ENCODE results near the gene PAK6. TPM values are rescaled to one million over a fixed set of nuclear protein-coding genes. Genes with fewer than 3 reads are reported as not detected.
A peak's percentile ranks its signal among the peaks of the same experiment; 100 is the strongest.

PAK6 gene
- total RNA-seq, 1 donor from 2014 or later: not detected

DNA sequence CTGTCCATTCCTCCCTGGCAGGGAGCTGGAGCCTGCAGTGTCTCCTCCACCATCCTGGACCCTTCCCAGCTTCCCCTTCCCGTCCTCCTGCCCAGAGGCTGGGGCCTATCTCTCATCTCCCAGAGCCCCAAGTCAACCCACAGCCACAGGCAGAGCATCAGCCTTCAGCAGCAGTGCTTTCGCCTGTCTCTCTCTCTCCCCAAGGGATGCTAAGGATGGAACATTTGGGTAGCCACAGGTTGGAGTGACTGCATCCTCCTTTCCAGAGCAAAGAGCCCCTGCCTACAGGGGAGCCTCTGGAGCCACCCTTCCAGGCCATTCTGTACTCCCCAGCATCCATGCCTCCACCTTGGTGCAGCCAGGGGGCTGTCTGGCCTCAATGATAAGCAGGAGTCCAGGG, 64.7 kb downstream of the PAK6 start:
- peaks cover 8% of the 10 kb centered on the region for H3K36me3 Mint-ChIP-seq (ENCODE audit: unreplicated experiment)
- no peaks in the 10 kb centered on the region for H3K4me1 Mint-ChIP-seq (ENCODE audit: low read depth, unreplicated experiment)
- no peak overlapping the region for H3K27ac Mint-ChIP-seq (ENCODE audit: unreplicated experiment)
- peaks cover 5% of the 10 kb centered on the region for H3K27me3 Mint-ChIP-seq (ENCODE audit: unreplicated experiment)
- no peak overlapping the region for H3K4me3 Mint-ChIP-seq (ENCODE audit: unreplicated experiment)
- peaks cover 1% of the 10 kb centered on the region for H3K9me3 Mint-ChIP-seq (ENCODE audit: unreplicated experiment)
- no peak for DNase-seq
- TF ChIP-seq, protein P1, sequence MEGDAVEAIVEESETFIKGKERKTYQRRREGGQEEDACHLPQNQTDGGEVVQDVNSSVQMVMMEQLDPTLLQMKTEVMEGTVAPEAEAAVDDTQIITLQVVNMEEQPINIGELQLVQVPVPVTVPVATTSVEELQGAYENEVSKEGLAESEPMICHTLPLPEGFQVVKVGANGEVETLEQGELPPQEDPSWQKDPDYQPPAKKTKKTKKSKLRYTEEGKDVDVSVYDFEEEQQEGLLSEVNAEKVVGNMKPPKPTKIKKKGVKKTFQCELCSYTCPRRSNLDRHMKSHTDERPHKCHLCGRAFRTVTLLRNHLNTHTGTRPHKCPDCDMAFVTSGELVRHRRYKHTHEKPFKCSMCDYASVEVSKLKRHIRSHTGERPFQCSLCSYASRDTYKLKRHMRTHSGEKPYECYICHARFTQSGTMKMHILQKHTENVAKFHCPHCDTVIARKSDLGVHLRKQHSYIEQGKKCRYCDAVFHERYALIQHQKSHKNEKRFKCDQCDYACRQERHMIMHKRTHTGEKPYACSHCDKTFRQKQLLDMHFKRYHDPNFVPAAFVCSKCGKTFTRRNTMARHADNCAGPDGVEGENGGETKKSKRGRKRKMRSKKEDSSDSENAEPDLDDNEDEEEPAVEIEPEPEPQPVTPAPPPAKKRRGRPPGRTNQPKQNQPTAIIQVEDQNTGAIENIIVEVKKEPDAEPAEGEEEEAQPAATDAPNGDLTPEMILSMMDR (IDR thresholded peaks at IDR 0.05; ENCODE audit: partially characterized antibody, unreplicated experiment): no peak

DNA sequence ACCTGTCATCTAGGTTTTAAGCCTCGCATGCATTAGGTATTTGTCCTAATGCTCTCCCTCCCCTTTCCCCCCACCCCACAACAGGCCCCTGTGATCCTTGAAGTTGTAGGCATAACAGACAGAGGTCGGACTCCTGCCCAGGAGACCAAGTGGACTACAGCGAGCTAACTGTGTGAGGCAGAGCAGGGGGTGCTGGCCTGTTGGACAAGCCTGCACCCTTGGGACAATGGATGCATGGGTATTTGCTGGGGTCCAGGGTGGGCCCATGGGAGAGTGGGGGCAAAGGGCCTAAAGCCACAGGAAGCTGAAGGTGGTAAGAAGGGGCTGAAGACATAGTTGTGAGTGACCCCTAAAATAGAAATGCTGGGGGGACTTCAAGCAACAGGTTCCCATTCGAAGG, 66.4 kb downstream of the PAK6 start:
- Mint-ChIP-seq H3K36me3 (ENCODE audit: unreplicated experiment) (no peaks in the 10 kb centered on the region), H3K27me3 (ENCODE audit: unreplicated experiment) (peaks cover 8% of the 10 kb centered on the region), H3K4me3 (ENCODE audit: unreplicated experiment) (no peak overlapping the region), H3K27ac (ENCODE audit: unreplicated experiment) (no peak overlapping the region), H3K4me1 (ENCODE audit: low read depth, unreplicated experiment) (no peaks in the 10 kb centered on the region), H3K9me3 (ENCODE audit: unreplicated experiment) (no peaks in the 10 kb centered on the region)
- no peak for DNase-seq
- TF ChIP-seq, protein P1 (IDR thresholded peaks at IDR 0.05; ENCODE audit: partially characterized antibody, unreplicated experiment): no peak

DNA sequence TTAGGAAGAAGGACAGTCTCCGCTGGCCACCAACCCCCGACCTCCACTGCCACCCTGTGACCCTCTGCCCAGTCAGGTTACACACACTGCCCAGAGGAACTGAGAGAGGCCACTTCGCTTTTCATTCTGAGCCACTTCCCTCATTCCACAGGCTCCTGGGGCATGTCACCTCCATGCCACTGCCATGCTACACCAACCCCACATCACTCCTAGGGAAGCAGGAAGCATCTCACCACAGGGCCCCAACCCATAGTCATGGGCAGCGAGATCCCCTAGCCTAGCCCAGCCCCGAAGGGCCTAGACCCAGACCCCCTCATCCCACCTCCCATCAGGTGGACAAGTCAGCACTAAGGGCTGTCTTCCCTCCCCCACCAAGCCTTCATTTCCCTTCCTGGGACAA, 67.5 kb downstream of the PAK6 start:
- TF ChIP-seq, protein P1 (IDR thresholded peaks at IDR 0.05; ENCODE audit: partially characterized antibody, unreplicated experiment): no peak
- Mint-ChIP-seq H3K4me1 (ENCODE audit: low read depth, unreplicated experiment) (no peaks in the 10 kb centered on the region), H3K4me3 (ENCODE audit: unreplicated experiment) (no peak overlapping the region), H3K9me3 (ENCODE audit: unreplicated experiment) (no peaks in the 10 kb centered on the region), H3K36me3 (ENCODE audit: unreplicated experiment) (no peaks in the 10 kb centered on the region), H3K27ac (ENCODE audit: unreplicated experiment) (no peak overlapping the region), H3K27me3 (ENCODE audit: unreplicated experiment) (peaks cover 8% of the 10 kb centered on the region)
- no peak for DNase-seq

- peaks cover 8% of the 10 kb centered on the region for H3K27me3 Mint-ChIP-seq (ENCODE audit: unreplicated experiment)
- no peak overlapping the region for H3K27ac Mint-ChIP-seq (ENCODE audit: unreplicated experiment)
- no peaks in the 10 kb centered on the region for H3K9me3 Mint-ChIP-seq (ENCODE audit: unreplicated experiment)
- DNase-seq: no peak
- no peaks in the 10 kb centered on the region for H3K4me1 Mint-ChIP-seq (ENCODE audit: low read depth, unreplicated experiment)
- H3K36me3 Mint-ChIP-seq (ENCODE audit: unreplicated experiment): no peaks in the 10 kb centered on the region
- H3K4me3 Mint-ChIP-seq (ENCODE audit: unreplicated experiment): no peak overlapping the region
- TF ChIP-seq, protein P1 (IDR thresholded peaks at IDR 0.05; ENCODE audit: partially characterized antibody, unreplicated experiment): no peak
Measured at GRCh38 chr15:40306908-40307307, 68.0 kb downstream of the PAK6 start.

GRCh38 chr15:40307421-40308211, 68.8 kb downstream of the PAK6 start, which contains the start of gene PLCB2:
TSS of gene PLCB2 (minus strand) at chr15:40307935. CDS start at chr15:40307672, 263 bp downstream.
- Mint-ChIP-seq H3K36me3 (ENCODE audit: unreplicated experiment) (no peaks in the 10 kb centered on the region), H3K4me1 (ENCODE audit: low read depth, unreplicated experiment) (no peaks in the 10 kb centered on the region)
- TF ChIP-seq, protein P1 (IDR thresholded peaks at IDR 0.05; ENCODE audit: partially characterized antibody, unreplicated experiment): no peak

More at GRCh38 chr15:40307421-40308211, 68.8 kb downstream of the PAK6 start, which contains the start of gene PLCB2:
- no peak within 1 kb of the TSS for H3K27ac Mint-ChIP-seq (ENCODE audit: unreplicated experiment)
- peak; percentile 54 for DNase-seq
- no peak within 1 kb of the TSS for H3K4me3 Mint-ChIP-seq (ENCODE audit: unreplicated experiment)
- H3K27me3 Mint-ChIP-seq (ENCODE audit: unreplicated experiment): peaks cover 8% of the 10 kb centered on the region
- no peaks in the 10 kb centered on the region for H3K9me3 Mint-ChIP-seq (ENCODE audit: unreplicated experiment)

Measured in glutamatergic neuron (in vitro differentiated cells).